ENCODE measurements around the gene CPAMD8.
"Not testable (repeated sequence)": the region's sequence is repeated elsewhere in the genome, so short reads cannot be mapped to it uniquely, and the experiment has no call there.

Gene CPAMD8

GRCh38 chr19:16945364-16945714, 81.3 kb downstream of the CPAMD8 start:
- DNase-seq: no peak

- DNase-seq: no peak
These were observed 81.8 kb downstream of the CPAMD8 start for GRCh38 chr19:16944626-16945363.

- no peak for DNase-seq
These were observed 82.5 kb downstream of the CPAMD8 start for GRCh38 chr19:16943942-16944625.

- DNase-seq: not testable (repeated sequence)
These were observed 83.5 kb downstream of the CPAMD8 start for GRCh38 chr19:16943090-16943489.

GRCh38 chr19:16942583-16942982, 84.0 kb downstream of the CPAMD8 start:
- no peak for DNase-seq

GRCh38 chr19:16940626-16941025, 86.0 kb downstream of the CPAMD8 start:
- DNase-seq: no peak

- not testable (repeated sequence) for DNase-seq
These were observed 86.5 kb downstream of the CPAMD8 start for GRCh38 chr19:16940063-16940462.

- DNase-seq: no peak
These were observed 88.4 kb downstream of the CPAMD8 start for GRCh38 chr19:16938211-16938610.

- DNase-seq: not testable (repeated sequence)
These were observed 88.8 kb downstream of the CPAMD8 start for GRCh38 chr19:16937796-16938195.

GRCh38 chr19:16936901-16937300, 89.7 kb downstream of the CPAMD8 start:
- no peak for DNase-seq

- no peak for DNase-seq
These were observed 92.1 kb downstream of the CPAMD8 start for GRCh38 chr19:16934489-16934888.

GRCh38 chr19:16931306-16931705, 95.3 kb downstream of the CPAMD8 start:
- no peak for DNase-seq

- DNase-seq: no peak
These were observed 95.9 kb downstream of the CPAMD8 start for GRCh38 chr19:16930753-16931152.

GRCh38 chr19:16928916-16929315, 97.7 kb downstream of the CPAMD8 start:
- DNase-seq: no peak

- no peak for DNase-seq
These were observed 98.3 kb downstream of the CPAMD8 start for GRCh38 chr19:16928351-16928750.

- DNase-seq: no peak
These were observed 98.7 kb downstream of the CPAMD8 start for GRCh38 chr19:16927883-16928282.

- DNase-seq: no peak
These were observed 103.7 kb downstream of the CPAMD8 start for GRCh38 chr19:16922949-16923348.

- DNase-seq: no peak
These were observed 104.0 kb downstream of the CPAMD8 start for GRCh38 chr19:16922592-16922934.

- no peak for DNase-seq
These were observed 104.6 kb downstream of the CPAMD8 start for GRCh38 chr19:16921766-16922591.

- no peak for DNase-seq
These were observed 105.6 kb downstream of the CPAMD8 start for GRCh38 chr19:16920816-16921529.

- DNase-seq: no peak
These were observed 107.1 kb downstream of the CPAMD8 start for GRCh38 chr19:16919496-16919895.

- no peak for DNase-seq
These were observed 109.2 kb downstream of the CPAMD8 start for GRCh38 chr19:16917401-16917800.

- DNase-seq: no peak
These were observed 110.9 kb downstream of the CPAMD8 start for GRCh38 chr19:16915734-16916133.

Measured in GDM1 (cell line).